Body of pancreas (tissue), 4 donors: ENCODE data around the gene FAM43A.

Experiments used
- CTCF ChIP-seq, 7 experiments: fragments of 450-650 bp in 4 of 7; fragments of 200-600 bp in 3 of 7; sonication (generic) in 3 of 7; IDR thresholded peaks; one replicate each; pipeline ENCODE4 v1.5.1; 2016 to 2019; ENCODE audit warnings: antibody characterized with exemption in 7 of 7
- POLR2A ChIP-seq, 3 donors: fragments of 450-650 bp; IDR thresholded peaks; one replicate each; pipeline ENCODE4 v1.6.1; 2016; ENCODE audit warnings: antibody characterized with exemption in 3 of 3, mild to moderate bottlenecking in 2 of 3

DNA sequence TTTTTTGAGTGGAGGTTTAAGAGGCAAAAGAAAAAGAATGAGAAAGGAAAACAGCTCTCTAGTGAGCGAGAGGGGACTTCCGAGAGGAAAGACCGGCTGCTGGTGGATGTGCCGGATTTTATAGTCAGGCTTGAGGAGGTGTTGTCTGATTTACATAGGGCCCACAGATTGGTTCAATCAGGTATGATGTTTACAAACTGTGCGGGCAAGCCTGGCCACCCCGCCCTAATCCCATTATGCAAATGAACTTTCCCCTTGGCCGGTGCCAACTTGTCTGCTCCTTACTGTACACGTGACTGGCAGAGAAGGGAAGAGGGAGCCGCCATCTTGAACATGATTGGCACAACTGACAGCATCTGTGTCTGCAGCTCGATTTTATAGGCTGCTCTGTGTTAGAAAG lies 44.7 kb downstream of the FAM43A start:
- no peak for TF ChIP-seq CTCF (IDR thresholded peaks at IDR 0.05)
- peak in 2 of 3 donors; percentile 46 to 49 for TF ChIP-seq POLR2A (IDR thresholded peaks at IDR 0.05)
